HG03378 (cell line): Measurements from ENCODE around the gene THEM4.
A peak's percentile ranks its signal among the peaks of the same experiment; 100 is the strongest.
"Not testable (repeated sequence)": the region's sequence is repeated elsewhere in the genome, so short reads cannot be mapped to it uniquely, and the experiment has no call there.

Experiments
- ATAC-seq: cut with Tn5 transposase; IDR thresholded peaks from one replicate; pipeline ENCODE4 v1.9.1; 2021; ENCODE audit warnings: mild to moderate bottlenecking, moderate library complexity; ENCODE audit not compliant: unreplicated experiment

THEM4 gene

DNA sequence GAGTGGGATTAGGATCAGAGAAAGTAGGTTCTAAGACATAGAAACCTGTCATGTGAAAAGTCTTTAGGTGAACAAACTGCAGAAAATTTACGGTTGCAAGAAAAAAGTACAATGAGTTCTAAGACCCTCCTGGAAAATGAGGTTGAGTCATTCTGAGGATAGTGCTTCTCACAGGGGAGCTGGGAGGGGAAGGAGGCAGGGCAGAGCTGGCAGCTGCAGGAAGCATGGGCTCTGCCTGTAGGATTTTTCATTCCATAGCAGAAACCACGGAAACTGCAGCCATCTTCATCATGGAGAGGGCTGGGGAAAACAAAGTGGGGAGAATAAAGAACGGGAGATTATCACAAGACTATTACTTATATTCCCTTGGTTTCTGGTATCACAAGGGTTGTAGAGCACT is 25.8 kb upstream of the THEM4 start:
- ATAC-seq, result no peak

DNA sequence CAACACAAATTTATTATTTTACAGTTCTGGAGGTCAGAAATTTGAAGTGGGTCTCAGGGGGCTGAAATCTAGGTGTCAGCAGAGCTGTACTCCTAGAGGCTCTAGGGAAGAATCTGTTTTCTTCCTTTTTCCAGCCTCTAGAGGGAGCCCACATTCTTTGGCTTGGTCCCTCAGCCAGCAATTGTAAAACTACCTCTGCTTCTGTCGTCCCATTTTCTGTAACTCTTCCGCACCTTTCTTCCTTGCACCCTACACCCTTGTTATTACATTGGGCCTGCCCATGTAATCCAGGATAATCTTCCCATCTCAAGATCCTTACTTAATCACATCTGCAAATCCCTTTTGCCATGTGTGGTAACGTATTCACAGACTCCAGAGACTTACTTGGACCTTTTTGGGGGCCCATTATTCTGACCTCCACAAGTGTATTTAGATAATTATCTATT is 24.8 kb upstream of the THEM4 start:
- ATAC-seq, result no peak

DNA sequence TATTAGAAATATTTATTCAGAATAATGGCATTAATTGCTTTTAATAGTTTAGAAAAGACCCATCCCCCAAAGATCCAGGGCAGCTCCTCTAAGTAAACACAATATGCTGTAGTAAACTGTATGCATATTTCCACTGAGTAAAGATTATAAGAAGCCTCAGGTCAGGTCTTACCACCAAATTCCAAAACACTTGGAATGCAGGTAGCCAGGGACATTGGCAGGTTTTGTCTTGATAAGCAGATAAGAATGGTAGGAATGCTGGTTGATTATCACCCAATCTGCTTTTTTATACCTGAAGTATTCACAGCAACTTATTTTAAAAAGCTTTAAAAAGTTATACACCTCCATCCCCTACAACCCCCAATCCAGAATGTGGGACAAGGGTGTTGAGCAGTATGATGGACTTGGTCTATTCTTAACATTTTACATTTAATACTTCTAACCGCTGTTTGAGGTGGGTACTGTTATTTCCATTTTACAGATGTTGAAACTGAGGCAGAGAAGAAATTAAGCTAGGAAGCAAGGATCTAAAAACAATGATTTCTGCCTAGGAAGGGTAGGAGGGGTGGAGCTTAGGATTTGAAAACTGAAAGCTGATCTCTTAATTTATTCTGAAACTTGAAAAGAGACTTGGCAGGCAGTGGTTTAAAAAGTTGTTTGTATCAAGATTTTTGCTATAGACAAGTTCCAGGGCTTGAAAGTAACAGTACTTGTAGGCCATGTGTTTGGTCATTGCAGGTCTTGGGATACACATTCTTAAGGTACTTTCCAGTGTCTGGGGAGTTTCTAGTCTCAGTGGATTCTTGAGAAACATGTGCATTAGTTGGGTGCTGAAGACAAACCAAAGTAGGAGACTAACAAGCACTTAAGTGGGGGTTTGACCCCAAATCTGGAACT is 15.6 kb upstream of the THEM4 start:
- ATAC-seq, result no peak

- ATAC-seq, result no peak
These were observed 14.1 kb upstream of the THEM4 start for GRCh38 chr1:151923422-151923821.

- ATAC-seq, result peak; percentile 53
These were observed 10.8 kb upstream of the THEM4 start for GRCh38 chr1:151920149-151920548.

DNA sequence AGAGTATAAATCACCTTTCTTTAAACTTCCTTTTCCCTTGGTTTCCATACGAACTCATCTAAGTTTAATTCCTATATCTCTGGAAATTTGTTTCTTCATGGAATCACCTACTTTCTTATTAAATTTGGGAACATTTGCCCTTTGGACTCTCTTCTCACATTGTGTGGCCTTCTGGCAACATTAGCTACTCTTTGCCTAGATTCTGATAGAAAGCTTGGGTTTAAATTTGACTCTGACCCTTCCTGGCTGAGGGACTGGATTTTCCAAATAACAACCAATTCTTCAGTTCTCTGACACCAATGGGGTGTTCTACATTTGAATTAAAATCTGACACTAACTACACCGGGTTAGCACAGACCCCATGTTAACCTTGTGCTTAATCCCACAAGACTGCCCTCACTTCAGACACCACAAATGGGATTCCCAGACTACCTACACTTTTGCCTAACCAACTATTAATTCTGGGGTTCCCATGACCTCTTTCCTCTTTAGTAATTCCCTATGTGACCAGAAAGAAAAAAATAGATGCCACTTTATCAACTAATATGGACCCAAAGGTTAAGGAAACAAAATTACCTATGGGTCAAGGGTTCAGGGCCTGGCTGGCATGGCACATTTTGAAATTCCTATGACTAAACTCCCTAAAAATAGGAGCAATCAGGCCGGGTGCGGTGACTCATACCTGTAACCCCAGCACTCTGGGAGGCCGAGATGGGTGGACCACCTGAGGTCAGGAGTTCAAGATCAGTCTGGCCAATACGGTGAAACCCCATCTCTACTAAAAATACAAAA is 9.7 kb upstream of the THEM4 start:
- no peak for ATAC-seq

- no peak for ATAC-seq
These were observed 8.8 kb upstream of the THEM4 start for GRCh38 chr1:151918156-151918555.

DNA sequence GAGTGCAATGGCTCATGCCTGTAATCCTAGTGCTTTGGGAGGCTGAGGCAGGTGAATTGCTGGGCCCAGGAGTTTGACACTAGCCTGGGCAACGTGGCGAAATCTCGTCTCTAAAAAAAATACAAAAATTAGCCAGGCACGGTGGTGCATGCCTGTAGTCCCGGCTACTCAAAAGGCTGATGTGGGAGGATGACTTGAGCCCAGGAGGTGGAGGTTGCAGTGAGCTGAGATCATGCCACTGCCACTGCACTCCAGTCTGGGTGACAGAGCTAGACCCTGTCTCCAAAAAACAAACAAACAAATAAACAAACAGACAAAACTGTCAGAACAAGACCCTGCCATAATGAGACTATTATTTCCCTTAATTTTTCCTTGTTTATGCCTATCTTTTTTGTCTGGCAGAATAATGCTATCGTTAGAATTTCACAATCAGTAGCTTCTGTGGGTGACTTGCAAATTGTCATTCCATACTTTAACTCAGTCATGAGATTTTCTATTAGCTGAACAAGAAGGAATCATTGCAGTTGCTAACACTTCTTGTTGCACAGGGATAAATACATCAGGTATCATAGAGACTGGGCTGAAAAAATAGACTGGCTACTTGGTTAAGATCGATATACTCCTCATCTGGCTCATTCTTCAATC is 7.5 kb upstream of the THEM4 start:
- ATAC-seq, result no peak

DNA sequence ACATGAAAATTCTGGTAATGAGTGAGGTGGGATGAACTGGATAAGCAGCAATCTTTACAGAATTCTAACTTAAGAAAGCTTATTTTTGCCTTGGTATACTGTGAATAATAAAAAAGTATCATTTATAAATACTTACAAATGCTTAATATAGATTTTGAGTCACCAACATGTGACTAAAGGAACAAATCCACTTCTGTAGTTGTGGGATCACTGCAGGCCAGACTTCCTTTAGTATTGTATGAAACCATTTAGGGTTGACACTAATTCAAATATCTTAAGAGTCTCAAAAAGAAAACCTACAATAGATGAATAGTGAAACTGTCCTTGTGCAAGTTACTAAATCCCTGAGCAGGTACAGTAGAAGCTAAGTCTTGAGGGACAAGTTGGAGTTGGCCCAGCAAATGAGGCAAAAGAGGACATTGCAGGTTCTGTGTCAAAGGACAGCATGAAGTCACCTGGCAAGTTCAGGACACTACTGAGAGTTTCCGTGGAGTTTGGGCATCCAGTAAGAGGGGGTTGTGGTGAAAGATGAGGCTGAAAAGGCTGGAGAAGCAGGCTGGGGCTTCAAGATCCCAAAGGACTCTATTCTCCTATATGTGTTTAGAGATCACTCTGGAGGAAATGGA is 5.9 kb upstream of the THEM4 start:
- no peak for ATAC-seq

- no peak for ATAC-seq
These were observed 4.8 kb upstream of the THEM4 start for GRCh38 chr1:151914076-151914475.

GRCh38 chr1:151912973-151913372 is 3.7 kb upstream of the THEM4 start:
- no peak for ATAC-seq

- no peak for ATAC-seq
These were observed 1.1 kb downstream of the THEM4 start for GRCh38 chr1:151908228-151908691.

DNA sequence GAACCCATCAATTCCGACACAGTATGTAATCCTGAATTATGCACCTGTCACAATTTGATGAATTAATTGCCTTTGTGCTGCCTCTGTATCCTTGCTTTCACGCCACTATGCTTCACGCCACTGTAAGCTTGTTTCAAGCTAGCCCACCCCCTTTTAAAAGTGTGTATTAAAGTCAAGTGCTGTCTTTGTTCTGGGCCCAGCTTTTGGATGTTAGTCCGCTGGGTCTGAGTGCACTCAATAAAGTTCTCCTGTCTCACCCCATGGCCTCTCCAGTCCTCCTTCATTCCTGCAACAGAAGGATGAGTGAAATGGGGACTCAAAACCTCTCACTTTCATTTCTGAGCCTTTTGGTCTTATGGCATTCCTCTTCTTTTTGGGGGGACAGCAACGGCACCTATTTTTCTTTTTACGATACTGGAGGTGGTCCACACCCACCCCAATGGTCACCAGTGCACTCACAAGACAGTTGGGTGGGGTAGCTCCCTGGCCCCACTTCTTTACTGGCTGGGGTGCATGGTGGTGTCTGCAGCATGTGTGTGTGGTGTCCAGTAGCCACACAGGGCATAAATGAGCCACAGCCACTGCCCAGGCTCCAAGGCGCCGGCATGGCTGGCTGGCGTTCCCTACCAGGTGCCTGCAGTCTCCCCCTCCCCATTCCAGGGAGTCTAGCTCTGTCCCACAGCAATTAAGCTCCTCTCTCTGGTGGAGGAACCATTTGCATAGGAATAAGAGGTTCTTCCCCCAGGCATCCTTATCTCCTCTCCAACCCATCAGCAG is 1.8 kb downstream of the THEM4 start:
- no peak for ATAC-seq

- not testable (repeated sequence) for ATAC-seq
These were observed 3.0 kb downstream of the THEM4 start for GRCh38 chr1:151906324-151906645.

GRCh38 chr1:151905443-151906323 is 3.6 kb downstream of the THEM4 start:
- ATAC-seq, result not testable (repeated sequence)

- ATAC-seq, result no peak
These were observed 4.3 kb downstream of the THEM4 start for GRCh38 chr1:151905070-151905442.

DNA sequence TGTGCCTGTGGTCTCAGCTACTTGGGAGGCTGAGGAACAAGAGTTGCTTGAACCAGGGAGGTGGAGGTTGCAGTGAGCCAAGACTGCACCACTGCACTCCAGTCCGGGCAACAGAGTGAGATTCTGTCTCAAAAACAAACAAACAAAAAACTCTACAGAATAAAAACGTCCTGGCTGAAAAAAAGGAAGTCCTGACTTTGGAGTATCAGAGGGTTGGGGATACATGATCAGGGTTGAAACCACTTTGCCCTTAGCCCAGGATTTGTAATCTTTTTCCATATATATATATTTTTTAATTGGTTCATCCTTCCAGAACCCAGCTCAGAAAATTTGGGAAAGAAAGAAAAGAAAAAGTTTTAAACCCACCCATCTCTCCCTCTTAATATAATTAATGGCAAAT is 6.5 kb downstream of the THEM4 start:
- ATAC-seq, result no peak

- not testable (repeated sequence) for ATAC-seq
These were observed 8.5 kb downstream of the THEM4 start for GRCh38 chr1:151900804-151901203.

- no peak for ATAC-seq
These were observed 10.8 kb downstream of the THEM4 start for GRCh38 chr1:151898519-151898991.
